Panc1 (cell line): Measurements from ENCODE around the gene MUL1.

Experiments
- CTCF ChIP-seq: fragments of 450-650 bp; IDR thresholded peaks from 2 replicates; pipeline ENCODE4 v1.5.1; 2017; ENCODE audit warnings: mild to moderate bottlenecking
- POLR2AphosphoS5 ChIP-seq: IDR thresholded peaks from 2 replicates; pipeline ENCODE4 v1.6.1; 2012; ENCODE audit warnings: mild to moderate bottlenecking, low read depth, low read length, moderate library complexity

DNA sequence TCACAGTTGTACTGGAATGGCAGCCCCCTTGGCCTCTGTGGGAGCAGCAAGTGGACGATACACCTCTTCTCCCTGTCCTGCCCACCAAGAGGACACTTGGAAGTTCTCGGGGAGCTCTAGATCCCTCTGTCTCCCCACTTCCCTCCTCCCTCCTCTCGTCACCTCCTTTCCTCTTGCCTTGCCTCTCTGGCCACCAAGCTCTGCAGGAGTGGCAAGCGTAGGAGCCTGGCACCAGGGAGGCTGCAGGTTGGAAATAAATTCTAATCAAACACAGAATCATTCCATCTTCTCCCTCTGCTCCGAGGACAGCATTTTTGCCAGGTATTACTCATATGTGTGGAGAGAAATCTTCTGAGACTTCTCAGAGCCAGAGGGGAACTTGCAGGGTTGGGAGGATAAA, 42.8 kb downstream of the MUL1 start:
- TF ChIP-seq CTCF (no peak), POLR2AphosphoS5 (no peak)
